Placental epithelial cell (primary cell): ENCODE results near the gene NHLH2. TPM values are rescaled to one million over a fixed set of nuclear protein-coding genes. Genes with fewer than 3 reads are reported as not detected.

Source experiments
- total RNA-seq: library from RNA; depleted of rRNA; stranded (reverse); fragments of >200 nt; gene quantifications from 2 replicates; pipeline ENCODE4 v1.2.3, GENCODE V29; 2012

NHLH2 gene
- under 0.01 TPM in 1 of 2 replicates, not detected in the other for total RNA-seq

GRCh38 chr1:115840605-115841460 is at the start of gene NHLH2:
Gene NHLH2 (minus strand): TSS chr1:115841126. CDS start chr1:115838372, 2,754 bp downstream.

Other genes with a start within 250 kb of the NHLH2 start
- 2.7 and 14.3 TPM in 2 replicates for gene VANGL1, start 199.2 kb downstream of the NHLH2 start, total RNA-seq
- gene CASQ2, start 72.4 kb downstream of the NHLH2 start, total RNA-seq, result 0.54 TPM in 1 of 2 replicates, not detected in the other
- gene SLC22A15, start 135.4 kb upstream of the NHLH2 start, total RNA-seq, result 3.9 and 8.8 TPM in 2 replicates